HG03521 (cell line): Measurements from ENCODE around the gene MMP28.

Experiments used
- ATAC-seq: cut with Tn5 transposase; IDR thresholded peaks from one replicate; pipeline ENCODE4 v1.9.1; 2021; ENCODE audit warnings: mild to moderate bottlenecking, moderate library complexity; ENCODE audit not compliant: unreplicated experiment

MMP28 gene

DNA sequence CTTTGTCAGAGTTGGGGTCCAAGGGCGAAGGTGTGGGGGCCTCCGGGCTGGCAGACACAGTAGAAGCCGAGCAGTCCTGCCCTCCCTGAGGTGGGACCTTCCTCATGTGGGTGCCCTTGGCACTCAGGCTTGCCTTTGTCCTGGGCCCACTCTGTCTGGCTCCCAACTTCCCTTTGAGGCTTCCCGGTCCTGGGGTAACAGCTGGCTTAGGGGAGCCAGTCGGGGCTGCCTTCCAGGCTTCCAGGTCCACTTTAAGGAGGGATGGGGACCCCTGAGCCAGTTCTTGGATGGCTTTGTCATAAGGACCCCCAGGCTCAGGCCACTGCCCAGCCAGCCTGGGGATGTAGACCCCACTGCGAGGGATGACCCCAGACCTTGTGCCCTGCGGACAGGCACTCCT is 50.2 kb downstream of the MMP28 start:
- no peak for ATAC-seq

DNA sequence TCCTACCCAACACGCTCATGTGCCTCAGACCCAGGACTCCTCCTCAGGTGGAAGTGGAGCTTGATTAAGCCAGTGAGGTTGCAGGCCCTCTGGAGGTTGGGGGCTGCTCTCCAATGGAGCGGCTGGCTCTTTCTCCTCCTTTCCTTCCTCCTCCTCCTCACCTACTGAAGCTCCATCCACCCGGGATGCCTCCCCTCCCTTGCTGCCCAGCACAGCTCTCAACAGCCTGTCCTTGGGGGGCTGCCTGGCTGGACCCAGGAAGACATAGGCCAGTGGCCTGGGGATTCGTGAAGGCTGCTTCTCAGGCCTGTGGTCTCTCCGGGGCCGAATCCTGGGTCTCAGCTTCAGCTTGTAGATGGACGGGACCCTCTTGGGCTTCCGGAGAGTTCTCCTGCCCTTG is 50.6 kb downstream of the MMP28 start:
- ATAC-seq, result no peak

DNA sequence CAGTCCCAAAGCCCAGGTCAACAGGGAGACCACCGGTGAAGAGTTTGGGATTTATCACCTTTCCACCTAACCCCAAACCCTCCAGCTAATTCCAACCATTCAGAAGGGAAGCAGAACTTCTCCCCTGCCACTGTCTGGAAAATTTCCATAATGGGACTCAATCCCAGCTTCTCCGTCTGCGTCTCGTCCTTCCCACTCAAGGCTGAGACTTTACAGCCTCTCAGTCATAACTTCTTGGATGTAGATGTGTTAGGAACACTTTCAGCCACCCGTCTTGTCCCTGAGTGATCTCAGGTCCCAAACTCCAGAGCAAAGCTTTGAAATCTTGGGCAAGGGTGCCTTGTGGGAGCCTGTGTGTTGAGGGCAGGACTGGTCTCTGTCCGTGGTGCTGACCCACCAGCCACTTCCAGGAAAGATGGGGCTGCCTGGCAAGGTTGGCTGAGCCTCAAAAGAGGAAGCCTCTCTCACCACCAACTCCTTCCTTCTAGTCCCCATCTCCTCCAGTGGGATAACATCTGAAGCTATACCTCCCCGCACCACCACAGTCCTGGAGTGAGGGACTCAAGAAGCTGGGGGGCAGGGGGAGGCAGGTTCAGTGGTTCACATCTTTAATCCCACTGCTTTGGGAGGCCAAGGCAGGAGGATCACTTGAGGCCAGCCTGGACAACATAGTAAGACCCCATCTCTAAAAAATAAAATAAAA is 51.7 kb downstream of the MMP28 start:
- ATAC-seq, result no peak

DNA sequence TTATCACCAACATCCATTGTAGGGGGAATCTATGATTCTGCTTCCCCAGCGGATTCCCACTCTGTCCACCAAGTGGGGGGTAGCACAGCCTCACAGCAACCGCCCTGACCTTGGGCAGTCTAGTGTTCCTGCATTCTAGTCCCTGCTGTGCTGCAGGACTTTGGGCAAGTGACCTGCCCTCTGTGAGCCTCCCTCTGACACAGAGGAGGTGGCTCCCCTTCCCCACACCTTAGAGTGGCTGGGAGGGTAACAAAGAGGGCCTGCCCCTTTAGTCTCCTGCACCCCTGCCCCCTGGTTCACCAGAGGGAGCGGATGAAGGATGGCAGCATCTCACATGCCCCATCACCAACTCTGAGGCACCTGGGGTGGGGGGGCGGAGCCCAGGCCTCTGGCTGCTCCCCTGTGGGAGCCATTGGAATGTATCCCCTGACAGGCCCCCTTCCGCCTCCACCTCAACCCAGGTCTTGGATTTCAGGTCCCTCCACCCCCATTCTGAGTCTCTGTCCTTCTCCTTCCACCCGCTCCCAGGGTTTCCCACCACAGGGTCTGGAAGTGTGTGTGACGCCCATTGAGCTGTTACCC is 52.5 kb downstream of the MMP28 start:
- ATAC-seq, result no peak

DNA sequence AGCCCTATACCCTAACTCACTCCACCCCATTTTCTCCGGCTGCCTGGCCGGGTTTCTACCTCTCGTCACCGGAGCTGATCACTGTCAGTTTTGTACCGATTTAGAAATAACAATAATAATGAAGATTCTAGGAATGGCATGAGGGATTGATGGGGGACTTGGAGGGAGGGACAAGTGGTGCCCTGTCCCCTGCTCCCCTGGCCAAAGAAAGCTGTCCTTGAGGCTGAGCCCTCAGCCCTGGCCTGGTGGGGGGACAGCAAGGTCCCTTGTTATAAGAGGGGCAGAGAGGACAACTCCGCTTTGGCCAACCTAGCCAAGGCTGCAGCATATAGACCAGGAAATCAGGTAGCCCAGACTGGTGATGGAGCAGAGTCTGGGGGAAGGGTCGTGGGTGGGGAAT is 52.9 kb downstream of the MMP28 start:
- ATAC-seq, result no peak

DNA sequence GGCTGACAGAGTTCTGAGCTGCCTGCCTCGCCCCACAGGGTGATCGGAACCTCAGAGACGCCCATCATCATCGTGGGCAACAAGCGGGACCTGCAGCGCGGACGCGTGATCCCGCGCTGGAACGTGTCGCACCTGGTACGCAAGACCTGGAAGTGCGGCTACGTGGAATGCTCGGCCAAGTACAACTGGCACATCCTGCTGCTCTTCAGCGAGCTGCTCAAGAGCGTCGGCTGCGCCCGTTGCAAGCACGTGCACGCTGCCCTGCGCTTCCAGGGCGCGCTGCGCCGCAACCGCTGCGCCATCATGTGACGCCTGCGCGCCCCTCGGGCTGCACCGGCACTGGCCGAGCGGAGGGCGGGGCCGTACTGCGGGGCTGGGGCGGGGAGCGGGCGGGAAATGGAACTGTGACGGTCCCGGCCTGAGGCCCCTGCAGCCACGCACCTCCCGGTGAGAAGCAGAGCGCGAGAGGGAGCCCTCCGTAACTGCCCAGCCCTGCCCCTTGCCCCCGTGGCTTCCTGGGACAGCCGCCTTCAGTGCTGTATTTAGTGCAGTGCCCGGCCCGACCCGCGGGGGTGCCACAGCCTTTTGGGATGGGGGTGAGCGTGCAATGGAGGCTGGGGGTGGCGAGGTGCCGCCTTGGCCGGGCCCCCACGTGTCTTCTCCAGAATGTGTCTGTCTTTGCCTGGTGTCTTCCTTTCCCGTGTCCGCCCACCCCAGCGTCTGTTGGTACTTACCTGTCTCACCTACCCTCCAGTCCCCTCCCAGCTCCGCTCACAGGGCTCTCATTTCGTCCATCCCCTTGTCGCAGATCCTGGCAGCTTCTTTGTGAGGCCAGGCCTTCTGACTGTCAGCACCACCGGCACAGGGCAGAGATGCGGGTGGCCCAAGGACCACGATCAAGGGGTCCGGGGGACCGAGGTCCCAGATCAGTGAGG is 54.2 kb downstream of the MMP28 start:
- no peak for ATAC-seq

DNA sequence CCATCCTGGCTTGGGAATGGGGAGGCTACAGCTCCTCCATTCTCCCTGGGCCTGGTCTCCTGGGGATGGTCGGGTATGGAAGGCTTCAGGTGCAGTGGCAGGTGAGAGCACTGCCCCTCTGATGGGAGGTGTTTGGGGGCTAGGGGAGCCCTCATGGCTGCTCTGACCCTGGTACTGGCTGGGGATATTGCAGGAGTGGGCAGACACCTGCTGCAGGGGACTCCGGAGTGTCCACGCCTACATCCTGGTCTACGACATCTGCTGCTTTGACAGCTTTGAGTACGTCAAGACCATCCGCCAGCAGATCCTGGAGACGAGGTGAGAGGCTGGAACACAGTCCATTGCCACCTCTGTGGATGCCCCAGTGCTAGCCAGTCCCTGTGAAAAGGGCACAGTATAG is 55.2 kb downstream of the MMP28 start:
- ATAC-seq, result no peak

DNA sequence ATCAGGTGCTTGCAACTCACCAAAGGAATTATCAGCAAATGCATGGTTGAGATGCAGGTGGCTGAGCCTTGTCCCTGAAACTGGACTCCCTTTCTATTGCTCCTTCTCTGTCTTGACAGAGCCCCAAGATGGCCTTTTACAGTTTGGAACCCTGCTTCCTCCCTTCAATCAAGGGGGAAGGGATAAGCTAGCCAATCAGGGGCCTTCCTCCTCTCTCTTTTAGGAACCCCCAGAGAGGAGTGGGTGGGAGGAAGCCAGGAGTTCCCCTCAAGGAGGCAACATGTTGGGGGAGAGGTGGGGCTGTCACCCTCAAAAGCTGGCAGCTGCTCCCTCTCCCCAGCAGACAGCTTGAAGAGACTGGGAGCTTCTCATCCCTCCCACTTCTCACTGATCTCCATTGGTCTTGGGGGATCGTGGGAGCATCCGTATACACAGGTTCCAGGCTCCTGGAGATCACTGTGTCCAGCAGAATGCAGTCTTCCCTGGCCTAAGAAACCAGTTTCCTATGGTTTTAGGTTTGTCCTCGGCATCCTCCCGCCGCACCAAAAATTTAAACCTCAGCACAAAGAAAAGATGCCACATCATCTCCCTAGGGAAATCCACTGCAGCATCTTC is 56.8 kb downstream of the MMP28 start:
- no peak for ATAC-seq

DNA sequence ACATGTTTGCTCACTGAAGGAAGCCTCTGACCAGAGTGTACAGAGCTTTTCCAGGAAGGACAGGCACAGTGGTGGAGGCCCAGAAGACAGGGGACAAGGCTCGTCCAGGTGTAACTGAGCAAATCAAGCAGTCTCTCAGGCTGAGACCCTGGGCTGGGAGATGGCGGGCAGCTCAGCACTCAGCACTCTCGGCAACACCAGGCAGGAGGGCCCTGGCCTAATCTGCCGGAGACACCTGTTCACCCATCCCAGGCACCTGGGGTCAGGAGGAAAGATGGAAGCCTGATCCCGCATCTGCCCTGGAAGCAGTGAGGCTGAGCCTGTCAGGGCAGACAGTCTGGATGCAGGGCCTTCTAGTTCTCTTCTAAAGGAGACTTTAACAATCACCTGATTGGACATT is 59.2 kb downstream of the MMP28 start:
- no peak for ATAC-seq

DNA sequence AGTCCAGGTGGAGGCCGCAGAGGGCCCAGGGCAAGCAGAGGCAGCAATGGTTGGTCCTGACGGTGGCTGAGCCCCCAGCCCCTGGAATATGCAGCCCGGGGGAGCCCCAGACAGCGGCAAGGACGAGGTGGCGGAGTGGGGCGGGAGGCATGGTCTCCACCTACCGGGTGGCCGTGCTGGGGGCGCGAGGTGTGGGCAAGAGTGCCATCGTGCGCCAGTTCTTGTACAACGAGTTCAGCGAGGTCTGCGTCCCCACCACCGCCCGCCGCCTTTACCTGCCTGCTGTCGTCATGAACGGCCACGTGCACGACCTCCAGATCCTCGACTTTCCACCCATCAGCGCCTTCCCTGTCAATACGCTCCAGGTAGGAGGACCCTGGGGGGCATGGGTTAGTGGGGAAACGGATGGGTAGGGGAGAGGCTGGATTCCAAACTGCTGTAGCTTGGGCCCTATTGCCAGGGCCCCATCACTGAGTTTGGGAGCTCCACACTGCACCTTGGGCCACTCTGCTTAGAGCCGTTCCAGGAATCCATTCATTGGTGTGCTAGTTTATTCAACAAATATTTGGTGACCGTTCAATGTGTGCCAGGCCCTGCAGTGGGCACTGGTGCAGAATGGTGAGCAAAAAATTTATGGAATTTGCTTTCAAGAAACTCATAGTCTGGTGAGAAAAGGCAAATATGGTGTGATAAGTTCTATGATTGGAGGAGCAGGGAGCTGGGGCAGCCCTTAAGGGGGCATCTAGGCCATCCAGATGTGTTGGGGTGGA is 60.2 kb downstream of the MMP28 start:
- no peak for ATAC-seq

DNA sequence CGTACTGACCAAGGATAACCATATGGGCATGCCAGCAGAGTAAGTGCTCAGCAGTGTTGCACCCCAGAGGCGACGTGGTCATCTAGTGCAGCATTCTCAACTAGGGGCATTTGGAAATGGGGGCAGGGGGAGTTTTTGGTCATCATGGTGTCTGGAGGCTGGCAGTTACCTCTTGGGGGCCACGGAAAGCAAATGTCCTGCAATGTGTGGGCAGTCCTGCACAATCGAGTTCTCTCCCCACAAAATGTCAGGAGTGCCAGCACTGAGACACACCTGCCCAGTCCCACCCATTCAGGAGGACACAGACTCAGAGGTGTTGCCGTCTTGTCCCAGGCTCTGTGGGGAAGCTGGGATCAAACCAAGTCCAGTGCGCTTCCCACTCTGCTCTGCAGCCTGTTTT is 61.0 kb downstream of the MMP28 start:
- ATAC-seq, result no peak

DNA sequence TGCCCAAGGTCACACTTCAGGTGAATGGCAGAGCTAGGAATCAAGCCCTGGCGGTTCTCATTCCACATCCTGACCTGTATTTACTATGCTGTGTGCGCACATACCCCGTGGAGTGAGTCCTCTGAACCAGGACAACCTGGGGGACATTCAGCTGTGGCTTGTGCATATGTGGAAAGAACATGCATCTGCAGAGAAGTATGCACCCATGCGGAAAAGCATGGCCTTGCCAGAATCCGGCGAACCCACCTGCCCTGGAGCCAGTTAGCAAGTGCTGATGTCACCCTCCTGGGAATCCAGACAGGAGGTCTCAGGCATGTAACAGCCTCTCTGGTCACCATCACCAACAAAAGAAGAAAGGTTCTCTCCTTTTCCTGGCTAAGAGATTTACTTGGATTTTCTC is 62.1 kb downstream of the MMP28 start:
- no peak for ATAC-seq

DNA sequence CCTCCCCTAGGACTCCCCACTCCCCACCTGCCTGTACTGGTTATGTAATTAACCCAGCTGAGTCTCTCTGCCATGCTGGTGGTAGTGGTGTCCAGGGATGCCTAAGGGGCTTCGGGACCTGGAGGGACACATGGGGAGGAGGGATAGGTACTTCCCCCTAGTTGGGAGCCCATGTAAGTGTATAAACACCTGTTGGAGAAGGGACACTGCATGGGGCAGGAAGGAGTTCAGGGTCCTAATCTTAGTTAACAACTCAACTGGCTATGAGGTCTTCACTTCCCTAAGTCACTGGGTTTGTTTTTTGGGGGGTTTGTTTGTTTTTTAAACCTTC is 62.7 kb downstream of the MMP28 start:
- ATAC-seq, result no peak

DNA sequence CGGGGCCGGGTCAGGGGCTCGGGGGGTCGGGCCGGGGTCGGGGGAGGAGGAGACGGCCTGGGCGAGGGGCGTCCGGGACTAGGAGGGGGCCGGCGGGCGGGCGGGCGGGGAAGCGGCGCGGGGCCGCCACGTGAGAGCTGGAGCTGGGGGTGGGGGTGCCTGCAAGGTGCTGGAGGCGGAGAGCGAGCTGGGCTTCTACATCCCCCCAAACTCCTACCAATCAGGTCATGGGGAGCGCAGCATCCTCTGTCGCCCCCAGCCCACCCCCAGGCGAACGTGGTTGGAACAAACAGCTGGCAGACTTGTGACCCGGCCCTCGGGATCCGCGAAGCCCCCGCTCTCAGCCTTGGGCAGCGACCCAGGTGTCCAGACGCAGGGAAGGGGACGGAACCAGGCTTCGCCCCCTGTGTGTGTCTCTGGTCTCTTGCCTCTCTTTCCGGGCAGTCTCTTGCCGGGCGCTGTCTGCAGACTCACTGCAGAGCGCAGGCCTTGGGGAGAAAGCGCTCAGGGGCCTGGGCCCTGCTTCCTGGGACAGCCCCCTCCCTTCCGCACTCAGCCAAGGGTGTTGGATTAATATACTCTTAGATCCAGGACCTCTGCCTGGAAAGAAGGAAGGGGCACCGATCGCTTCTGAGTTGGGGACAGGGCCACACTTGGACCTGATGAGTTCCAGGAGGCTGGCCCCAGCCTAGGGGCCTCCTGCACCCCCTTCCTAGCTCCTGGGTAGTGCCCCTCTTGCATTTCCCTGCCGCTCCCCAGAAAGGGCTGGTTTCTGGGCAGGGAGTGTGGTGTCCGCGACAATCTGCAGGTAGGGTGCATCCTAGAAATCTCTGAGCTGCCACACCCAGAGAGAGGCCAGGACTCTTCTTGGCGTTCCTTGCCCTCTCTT is 63.3 kb downstream of the MMP28 start:
- no peak for ATAC-seq

DNA sequence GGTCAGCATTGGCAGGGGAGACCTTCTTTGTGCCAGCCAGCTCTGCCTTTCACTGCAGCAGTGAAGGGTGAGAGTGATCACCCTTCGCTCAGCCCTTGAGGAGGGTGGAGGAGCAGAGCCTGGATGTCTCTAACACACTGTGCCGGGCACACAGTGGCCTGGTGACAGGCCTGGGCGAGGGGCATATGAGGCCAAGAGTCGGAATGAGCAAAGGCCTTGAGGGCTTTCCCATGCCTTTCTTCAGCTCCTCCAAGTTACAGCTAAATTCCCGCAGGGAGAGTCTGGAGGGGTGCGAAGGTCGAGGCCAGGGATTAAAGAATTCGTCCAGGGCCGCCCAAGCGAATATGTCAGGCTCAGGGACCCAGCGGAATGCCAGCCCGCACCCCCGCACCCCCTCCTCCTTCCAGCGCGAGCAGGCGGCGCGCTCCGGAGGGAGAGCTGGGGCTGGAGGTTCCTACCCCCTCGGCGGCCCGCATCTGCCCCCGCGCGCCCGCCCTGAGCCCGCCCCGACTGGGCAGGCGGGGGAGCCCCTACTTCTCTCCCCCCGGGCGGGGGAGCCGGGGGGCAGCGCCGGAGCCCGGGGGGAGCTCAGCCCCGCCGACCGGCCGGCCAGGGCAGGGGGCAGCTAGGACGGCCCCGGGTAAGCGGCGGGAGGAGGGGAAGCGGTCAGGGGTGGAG is 64.1 kb downstream of the MMP28 start, which contains the start of gene RASL10B:
Gene RASL10B (plus strand): TSS at position 401 of the 678 bp plus-strand sequence. CDS start 3,546 bp downstream, outside the sequence.
- ATAC-seq, result no peak

DNA sequence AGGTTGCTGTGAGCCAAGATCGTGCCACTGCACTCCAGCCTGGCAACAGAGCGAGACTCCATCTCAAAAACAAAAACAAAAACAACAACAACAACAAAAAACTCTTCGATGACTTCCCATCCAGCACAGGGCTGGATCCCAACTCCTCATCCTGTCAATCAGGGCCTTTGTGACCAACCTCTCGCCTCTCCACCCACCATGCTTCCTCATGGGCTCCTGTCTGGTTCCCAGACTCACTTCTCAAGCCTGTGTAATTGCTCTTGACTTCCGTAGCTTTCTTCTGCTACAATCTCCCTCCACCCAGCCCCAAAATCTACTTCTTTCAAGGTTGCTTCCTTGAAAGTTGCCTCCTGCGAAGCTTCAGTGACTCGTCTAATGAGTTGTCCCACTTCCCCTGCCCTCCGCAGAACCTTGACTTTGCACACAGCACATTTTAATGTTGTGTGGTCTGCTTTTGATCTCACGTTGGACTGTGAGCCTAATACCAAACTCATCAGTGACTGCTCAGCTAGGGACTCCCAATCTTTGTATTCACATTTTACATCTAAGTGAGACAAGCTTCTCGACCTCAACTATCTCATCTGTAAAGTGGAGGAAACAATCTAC is 64.9 kb downstream of the MMP28 start:
- no peak for ATAC-seq

DNA sequence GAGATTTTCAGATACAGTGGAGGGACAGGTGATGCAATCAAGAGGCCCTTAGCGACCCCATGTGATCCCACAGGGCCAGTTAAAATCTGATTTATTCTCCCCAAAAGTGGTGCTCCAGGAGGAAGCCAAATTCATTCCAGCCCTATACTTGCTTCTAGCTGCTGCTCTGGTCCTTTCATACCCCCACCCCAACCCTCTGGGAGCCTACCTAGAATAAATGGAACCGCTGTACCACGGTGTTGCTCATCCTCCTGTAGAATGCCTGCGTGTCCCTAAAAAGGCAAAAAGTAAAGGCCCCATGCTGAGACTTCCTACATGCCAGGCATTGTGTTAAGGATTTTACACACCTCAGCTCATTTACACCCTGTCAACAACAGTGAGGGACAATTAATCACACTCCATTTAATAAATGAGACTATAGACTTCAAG is 66.0 kb downstream of the MMP28 start:
- ATAC-seq, result no peak

DNA sequence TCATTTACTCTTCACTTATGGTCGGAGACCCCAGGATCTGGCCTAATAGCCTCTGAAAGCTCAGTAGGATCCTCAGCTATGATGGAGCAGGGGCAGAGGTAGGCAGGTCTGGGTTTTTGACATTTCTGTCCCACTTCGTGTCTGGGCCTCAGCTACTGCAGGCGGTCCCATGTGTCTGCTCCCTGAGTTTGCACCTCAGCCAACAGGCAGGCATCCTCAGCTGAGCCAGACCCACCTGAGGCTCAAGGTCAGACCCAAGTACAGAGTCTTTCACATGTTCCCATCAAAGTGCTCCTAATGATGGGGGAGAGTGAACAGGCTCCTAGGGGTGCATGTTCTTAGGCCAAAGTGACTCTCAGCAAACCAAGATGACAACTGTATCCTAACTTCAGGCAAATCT is 66.9 kb downstream of the MMP28 start:
- no peak for ATAC-seq

DNA sequence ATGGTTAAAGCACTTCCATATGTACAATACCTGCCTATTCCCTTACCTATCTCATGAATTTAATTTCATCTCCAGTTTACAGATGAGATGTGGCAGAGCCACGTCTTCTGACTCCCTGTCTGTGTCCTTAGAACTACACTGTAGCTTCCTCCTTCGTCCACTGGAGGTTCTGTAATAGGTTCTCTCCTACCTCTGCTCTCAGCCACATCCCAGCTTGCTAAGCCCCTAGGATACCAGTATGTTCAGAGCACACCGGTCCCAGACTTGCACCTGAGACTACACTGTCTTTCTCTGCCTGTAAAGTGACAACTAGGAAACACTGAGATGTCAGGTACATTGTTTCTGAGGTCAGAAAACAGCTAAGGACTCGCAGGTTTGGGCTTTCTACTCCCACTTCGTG is 67.8 kb downstream of the MMP28 start:
- no peak for ATAC-seq
